ENCODE data around the gene SNRPN.
"Not testable (repeated sequence)": the region's sequence is repeated elsewhere in the genome, so short reads cannot be mapped to it uniquely, and the experiment has no call there.

The SNRPN gene

GRCh38 chr15:24971052-24971451 lies 16.3 kb downstream of the SNRPN start:
- no peak for DNase-seq (ENCODE audit: low read depth in 2 of 2)

GRCh38 chr15:24971772-24972171 lies 17.0 kb downstream of the SNRPN start:
- no peak for DNase-seq (ENCODE audit: low read depth in 2 of 2)

- not testable (repeated sequence) for DNase-seq (ENCODE audit: low read depth in 2 of 2)
These were observed 17.9 kb downstream of the SNRPN start for GRCh38 chr15:24972707-24973106.

- no peak for DNase-seq (ENCODE audit: low read depth in 2 of 2)
These were observed 22.1 kb downstream of the SNRPN start for GRCh38 chr15:24976932-24977331.

DNA sequence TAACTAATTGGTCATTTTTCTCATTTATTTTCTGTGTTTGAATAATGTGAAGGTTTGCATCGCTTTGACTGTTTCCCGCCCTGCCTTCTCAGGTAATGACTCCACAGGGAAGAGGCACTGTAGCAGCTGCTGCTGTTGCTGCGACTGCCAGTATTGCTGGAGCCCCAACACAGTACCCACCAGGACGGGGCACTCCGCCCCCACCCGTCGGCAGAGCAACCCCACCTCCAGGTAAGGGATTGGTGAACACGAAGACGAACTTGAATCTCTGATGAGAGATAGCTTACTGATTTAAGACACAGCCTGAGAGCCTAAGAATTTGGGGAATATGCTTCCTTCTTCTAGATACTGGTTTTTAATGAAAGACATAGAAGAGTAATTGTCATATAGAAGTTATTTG lies 22.9 kb downstream of the SNRPN start:
- DNase-seq (ENCODE audit: low read depth in 2 of 2) = no peak

DNA sequence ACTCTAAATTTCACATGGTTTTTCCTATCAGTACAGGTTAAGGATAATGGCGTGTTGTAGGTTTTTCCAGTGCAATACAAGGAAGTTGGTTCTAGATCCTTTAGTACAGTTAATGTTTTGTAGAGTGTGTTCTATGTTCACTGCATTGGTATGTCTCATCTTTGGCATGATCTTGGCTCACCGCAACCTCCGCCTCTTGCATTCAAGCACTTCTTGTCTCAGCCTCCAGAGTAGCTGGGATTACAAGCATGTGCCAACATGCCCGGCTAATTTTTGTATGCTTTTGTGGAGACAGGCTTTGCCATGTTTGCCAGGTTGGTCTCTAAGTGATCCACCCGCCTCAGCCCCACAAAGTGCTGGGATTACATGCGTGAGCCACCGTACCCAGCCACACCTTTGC lies 30.4 kb downstream of the SNRPN start:
- DNase-seq (ENCODE audit: low read depth in 2 of 2) = no peak

GRCh38 chr15:24986653-24987052 lies 31.9 kb downstream of the SNRPN start:
- DNase-seq (ENCODE audit: low read depth in 2 of 2) = no peak

- DNase-seq (ENCODE audit: low read depth in 2 of 2) = no peak
These were observed 64.6 kb downstream of the SNRPN start for GRCh38 chr15:25019434-25019833.

- no peak for DNase-seq (ENCODE audit: low read depth in 2 of 2)
These were observed 67.4 kb downstream of the SNRPN start for GRCh38 chr15:25022233-25022632.

Data from stimulated activated CD8-positive, alpha-beta memory T cell treated with anti-CD3 and anti-CD28 coated beads, Interleukin-7, amount 100 ng/mL, for 1 hour (primary cell).